GM11168 (cell line): ENCODE results near the gene MGARP.
"Not testable (repeated sequence)": the region's sequence is repeated elsewhere in the genome, so short reads cannot be mapped to it uniquely, and the experiment has no call there.

ENCODE experiments used
- in situ Hi-C: fragments of 300-500 bp; cut with MboI; formaldehyde crosslinking; loops from one replicate; pipeline ENCODE4 v1.12.0; 2022; ENCODE audit warnings: low sequenced_read_pairs; ENCODE audit not compliant: unreplicated experiment

The MGARP gene

GRCh38 chr4:139297001-139297410, 17.0 kb upstream of the MGARP start:
- in situ Hi-C loops = loop anchor here (5.0 kb wide), 1 partner anchor 195 kb away; no protein-coding TSS in a partner anchor

GRCh38 chr4:139295942-139296299, 15.9 kb upstream of the MGARP start:
- in situ Hi-C loops = loop anchor here (5.0 kb wide), 1 partner anchor 194 kb away; no protein-coding TSS in a partner anchor

GRCh38 chr4:139295206-139295941, 15.3 kb upstream of the MGARP start:
- in situ Hi-C loops = loop anchor here (5.0 kb wide), 1 partner anchor 193 kb away; no protein-coding TSS in a partner anchor

- in situ Hi-C loops = loop anchor here (5.0 kb wide), 1 partner anchor 59 kb away; no protein-coding TSS in a partner anchor
Measured at GRCh38 chr4:139286186-139286698, 6.2 kb upstream of the MGARP start.

GRCh38 chr4:139282721-139283075, 2.7 kb upstream of the MGARP start:
- in situ Hi-C loops = no loop called here

GRCh38 chr4:139282065-139282720, 2.2 kb upstream of the MGARP start:
- in situ Hi-C loops = no loop called here

- in situ Hi-C loops = no loop called here
Measured at GRCh38 chr4:139278912-139279759, 889 bp downstream of the MGARP start.

- in situ Hi-C loops = no loop called here
Measured at GRCh38 chr4:139278485-139278884, 1.5 kb downstream of the MGARP start.

- in situ Hi-C loops = no loop called here
Measured at GRCh38 chr4:139275281-139275735, 4.7 kb downstream of the MGARP start.

GRCh38 chr4:139274790-139275189, 5.2 kb downstream of the MGARP start:
- in situ Hi-C loops = no loop called here

GRCh38 chr4:139273835-139274234, 6.2 kb downstream of the MGARP start:
- in situ Hi-C loops = no loop called here

GRCh38 chr4:139267301-139267700, 12.7 kb downstream of the MGARP start:
- in situ Hi-C loops = no loop called here

- in situ Hi-C loops = no loop called here
Measured at GRCh38 chr4:139266583-139267257, 13.3 kb downstream of the MGARP start.

- in situ Hi-C loops = no loop called here
Measured at GRCh38 chr4:139266208-139266582, 13.8 kb downstream of the MGARP start.

GRCh38 chr4:139265654-139266053, 14.4 kb downstream of the MGARP start:
- in situ Hi-C loops = no loop called here

GRCh38 chr4:139256349-139256748, 23.7 kb downstream of the MGARP start:
- in situ Hi-C loops = no loop called here

GRCh38 chr4:139255581-139255980, 24.4 kb downstream of the MGARP start:
- in situ Hi-C loops = not testable (repeated sequence)

GRCh38 chr4:139253713-139254112, 26.3 kb downstream of the MGARP start:
- in situ Hi-C loops = no loop called here

GRCh38 chr4:139253046-139253445, 27.0 kb downstream of the MGARP start:
- in situ Hi-C loops = no loop called here

- in situ Hi-C loops = no loop called here
Measured at GRCh38 chr4:139247700-139248238, 32.3 kb downstream of the MGARP start.
